Naive thymus-derived CD8-positive, alpha-beta T cell (primary cell): Measurements from ENCODE around the gene AKR1C2. TPM values are rescaled to one million over a fixed set of nuclear protein-coding genes. Genes with fewer than 3 reads are reported as not detected.
"Not testable (repeated sequence)": the region's sequence is repeated elsewhere in the genome, so short reads cannot be mapped to it uniquely, and the experiment has no call there.

ENCODE experiments used
- ATAC-seq, 2 donors: fragments of 150-1000 bp; cut with Tn5 transposase in 1 of 2; sonication (Bioruptor Pico), chemical (Tn5 transposase) in 1 of 2; 1 replicate in 1 of 2; 2 replicates in 1 of 2; pipeline ENCODE4 v1.10.0; 2021; ENCODE audit warnings: mild to moderate bottlenecking in 2 of 2, moderate library complexity in 2 of 2
- POLR2A ChIA-PET: fragments of 350-600 bp; sonication (Branson Sonifier 250); formaldehyde crosslinking; loops from one replicate; lab custom pipeline; 2021; ENCODE audit warnings: antibody characterized with exemption; lab: Charles Lee
- DNase-seq, 10 donors: peaks; one replicate each; pipeline versions ENCODE4 v3.0.0 to v3.0.0-alpha.2; 2020 to 2022
- H3K27ac Mint-ChIP-seq, 10 donors: one replicate each; pipeline ENCODE4 v1.8.0; 2020 to 2022; ENCODE audit warnings: mild to moderate bottlenecking in 10 of 10, mixed read lengths in 10 of 10, moderate library complexity in 4 of 10, inconsistent platforms in 1 of 10
- H3K27me3 Mint-ChIP-seq, 5 donors: one replicate each; pipeline ENCODE4 v1.8.0; 2021 to 2022; ENCODE audit warnings: mixed read lengths in 5 of 5
- H3K36me3 Mint-ChIP-seq, 3 donors: one replicate each; pipeline ENCODE4 v1.8.0; 2020 to 2022; ENCODE audit warnings: mixed read lengths in 3 of 3, mild to moderate bottlenecking in 2 of 3, inconsistent platforms in 1 of 3
- H3K4me1 Mint-ChIP-seq, 4 donors: one replicate each; pipeline ENCODE4 v1.8.0; 2021 to 2022; ENCODE audit warnings: mixed read lengths in 4 of 4
- H3K4me3 Mint-ChIP-seq, 10 donors: one replicate each; pipeline ENCODE4 v1.8.0; 2020 to 2022; ENCODE audit warnings: mild to moderate bottlenecking in 10 of 10, mixed read lengths in 10 of 10, moderate library complexity in 6 of 10, inconsistent platforms in 1 of 10
- H3K9me3 Mint-ChIP-seq, 9 donors: one replicate each; pipeline ENCODE4 v1.8.0; 2020 to 2022; ENCODE audit warnings: mixed read lengths in 9 of 9, mild to moderate bottlenecking in 3 of 9, inconsistent platforms in 1 of 9, moderate library complexity in 1 of 9
- polyA plus RNA-seq, 3 donors: library from polyadenylated mRNA; unstranded; fragments of 300-500 nt; fragmentation: Illumina TruSeq; gene quantifications; one replicate each; pipeline ENCODE4 v1.2.3, GENCODE V29; 2021
- total RNA-seq, 8 experiments: library from RNA in 2 of 8; stranded (reverse) in 2 of 8; gene quantifications; one replicate each; pipeline ENCODE4 v1.2.3 and lab custom pipeline; 2021 to 2026

Gene AKR1C2
- total and polyA plus RNA-seq, 5 experiments from 2014 or later: not detected

DNA sequence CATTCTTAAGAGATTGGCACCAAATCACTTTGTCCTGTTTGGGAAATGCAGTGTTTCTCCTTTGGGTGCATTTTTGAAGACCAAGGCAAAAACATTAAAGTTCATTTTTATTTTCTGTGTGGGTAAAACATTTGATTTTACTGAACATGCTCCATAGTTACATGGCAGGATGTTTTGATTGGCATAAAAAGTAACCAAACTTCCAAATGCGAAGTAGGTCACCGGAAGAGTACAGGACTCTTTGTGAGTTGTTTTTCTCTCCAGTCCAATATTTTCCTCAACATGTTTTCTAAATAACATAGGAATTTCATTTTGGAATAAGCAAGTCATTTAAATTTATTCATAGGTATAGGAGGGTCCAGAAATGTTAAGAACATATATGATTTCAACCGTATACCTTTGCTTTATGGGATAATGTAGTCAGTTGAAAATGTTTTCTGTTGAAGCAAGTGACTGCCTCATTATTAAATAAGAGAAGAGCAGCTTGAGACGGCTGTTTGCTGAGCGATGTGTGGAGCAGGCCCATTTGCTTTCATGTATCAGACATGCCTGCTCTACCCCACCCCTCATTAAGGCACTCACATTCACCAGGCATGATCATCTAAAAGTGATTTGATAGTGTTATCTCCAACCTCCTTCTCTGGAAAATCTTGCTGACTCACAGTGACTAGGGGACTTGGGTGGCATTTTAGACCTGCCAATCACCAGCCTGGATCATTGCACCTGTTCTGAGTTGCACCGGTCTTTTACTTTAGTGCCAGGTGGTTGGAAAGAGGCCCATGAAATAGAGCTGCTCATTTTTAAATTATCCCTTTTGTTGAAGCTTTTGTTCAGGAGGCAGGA, 16.3 kb upstream of the AKR1C2 start:
- H3K4me1 Mint-ChIP-seq, DNase-seq, H3K4me3 Mint-ChIP-seq, H3K9me3 Mint-ChIP-seq, POLR2A ChIA-PET, ATAC-seq, H3K36me3 Mint-ChIP-seq, H3K27ac Mint-ChIP-seq: not testable (repeated sequence)
- peaks cover 0 to 15% (median 0%) of the 10 kb centered on the region in 5 donors for H3K27me3 Mint-ChIP-seq

DNA sequence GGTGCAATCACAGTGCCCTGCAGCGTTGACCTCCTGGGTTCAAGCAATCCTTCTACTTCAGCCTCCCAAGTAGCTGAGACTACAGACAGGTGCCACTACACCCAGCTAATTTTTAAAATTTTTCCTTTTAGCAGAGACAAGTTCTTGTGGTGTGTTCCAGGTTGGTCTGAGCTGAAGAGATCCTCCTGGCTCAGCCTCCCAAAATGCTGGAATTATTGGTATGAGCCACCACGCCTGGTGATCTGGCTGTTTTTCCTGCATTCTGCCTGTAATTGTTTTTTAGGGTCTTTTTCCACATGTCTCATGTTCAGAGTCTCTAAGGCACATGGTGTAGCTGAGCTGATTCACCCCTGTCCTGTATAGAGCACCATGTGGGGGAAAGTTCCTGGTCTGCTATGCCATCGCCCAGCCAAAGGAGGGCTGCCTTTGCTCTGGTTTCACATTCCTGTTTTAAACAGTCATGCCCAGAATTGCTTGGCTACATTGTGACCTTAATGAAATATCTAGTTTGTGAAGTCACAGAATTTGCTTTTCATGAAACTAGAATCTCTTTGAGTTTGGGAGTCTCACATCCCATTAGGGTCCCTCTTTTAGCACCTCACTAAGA, 15.1 kb upstream of the AKR1C2 start:
- POLR2A ChIA-PET, H3K27ac Mint-ChIP-seq, DNase-seq, H3K36me3 Mint-ChIP-seq, H3K9me3 Mint-ChIP-seq, ATAC-seq, H3K4me1 Mint-ChIP-seq, H3K4me3 Mint-ChIP-seq: not testable (repeated sequence)
- H3K27me3 Mint-ChIP-seq: peaks cover 0 to 15% (median 0%) of the 10 kb centered on the region in 5 donors

DNA sequence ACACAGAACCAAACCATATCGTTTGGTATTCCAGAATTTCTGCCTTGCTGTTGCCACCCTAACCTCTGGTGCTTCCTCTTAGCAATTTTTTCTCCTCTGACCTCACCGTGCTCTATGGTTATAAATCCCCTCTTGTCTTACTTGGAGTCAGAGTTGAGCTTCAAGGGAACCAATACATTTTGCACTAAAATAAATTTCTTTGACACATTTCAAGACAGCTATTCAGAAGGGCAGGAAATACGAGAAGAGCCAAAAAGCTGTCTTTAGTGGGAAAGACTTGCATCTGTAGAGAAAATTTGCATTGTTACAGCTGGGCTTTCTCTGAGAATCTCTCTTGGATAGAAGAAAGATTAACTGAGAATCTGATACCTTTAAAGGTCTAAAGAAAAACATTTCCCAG, 14.5 kb upstream of the AKR1C2 start:
- DNase-seq: no peak

DNA sequence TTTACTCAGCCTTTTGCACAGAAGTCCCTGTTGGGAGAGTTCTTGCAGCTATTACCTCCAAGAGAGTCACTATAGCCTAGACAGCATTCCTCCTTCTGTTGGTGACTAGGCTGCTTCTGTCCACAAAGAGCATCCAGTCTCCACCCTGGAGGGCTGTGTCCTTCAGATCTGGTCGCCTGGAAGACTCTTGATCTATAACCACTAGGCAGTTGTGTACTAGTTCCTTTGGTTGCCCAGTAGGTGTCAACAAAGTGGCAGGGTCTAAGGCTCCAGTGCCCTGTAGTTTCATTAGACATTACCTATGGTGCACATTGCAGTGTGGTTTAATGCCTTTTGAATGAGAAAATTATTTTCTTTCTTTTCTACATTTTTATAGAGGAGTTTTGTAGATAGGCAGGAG, 11.3 kb upstream of the AKR1C2 start:
- no peaks in the 10 kb centered on the region for H3K36me3 Mint-ChIP-seq
- H3K4me1 Mint-ChIP-seq: no peaks in the 10 kb centered on the region
- DNase-seq (no peak), ATAC-seq (no peak)
- no peak overlapping the region for H3K4me3 Mint-ChIP-seq
- no peak overlapping the region for H3K27ac Mint-ChIP-seq
- H3K27me3 Mint-ChIP-seq: peaks cover 0 to 15% (median 0%) of the 10 kb centered on the region in 5 donors
- POLR2A ChIA-PET: no interaction called here
- no peaks in the 10 kb centered on the region for H3K9me3 Mint-ChIP-seq

More for the DNA sequence above, 14.5 kb upstream of the AKR1C2 start:
- H3K4me3 Mint-ChIP-seq: no peak overlapping the region
- no peaks in the 10 kb centered on the region for H3K36me3 Mint-ChIP-seq
- no peak overlapping the region for H3K27ac Mint-ChIP-seq
- POLR2A ChIA-PET: no interaction called here
- ATAC-seq: no peak
- no peaks in the 10 kb centered on the region for H3K4me1 Mint-ChIP-seq
- H3K9me3 Mint-ChIP-seq: no peaks in the 10 kb centered on the region
- peaks cover 0 to 15% (median 0%) of the 10 kb centered on the region in 5 donors for H3K27me3 Mint-ChIP-seq

DNA sequence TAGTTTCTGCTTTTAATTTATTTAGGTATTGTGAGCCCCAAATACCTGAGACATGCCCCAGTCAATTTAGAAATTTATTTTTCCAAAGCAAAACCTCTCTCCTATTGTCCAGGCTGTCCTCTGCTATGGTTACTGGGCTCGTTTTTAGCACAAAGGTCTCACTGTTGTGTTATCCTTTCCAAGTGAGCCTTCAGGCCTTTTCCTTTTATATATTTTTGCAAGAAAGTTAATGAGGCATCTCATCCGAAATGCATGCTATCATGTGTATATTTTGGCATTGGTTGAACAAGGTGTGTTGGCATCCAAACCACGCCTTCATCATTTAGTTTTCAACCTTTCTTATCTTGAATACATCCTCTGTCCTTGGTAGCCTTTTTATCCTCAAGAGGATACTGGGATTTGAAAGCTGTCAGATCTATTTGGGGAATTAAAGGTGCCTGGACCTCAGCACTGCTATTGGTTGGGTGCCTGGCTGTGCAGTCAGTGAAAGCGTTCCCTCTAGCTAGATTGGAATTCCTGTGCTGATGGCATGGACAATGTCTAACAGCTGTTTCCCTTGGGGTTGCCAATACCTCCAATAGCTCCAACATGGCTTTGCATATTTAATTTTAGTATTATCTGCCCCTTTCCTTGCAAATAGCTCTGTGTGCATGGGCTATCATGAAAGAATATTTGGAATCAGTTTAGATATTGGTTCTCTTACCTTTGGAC, 10.7 kb upstream of the AKR1C2 start:
- ATAC-seq, H3K4me3 Mint-ChIP-seq, DNase-seq, H3K4me1 Mint-ChIP-seq, H3K36me3 Mint-ChIP-seq, H3K27ac Mint-ChIP-seq, POLR2A ChIA-PET, H3K9me3 Mint-ChIP-seq: not testable (repeated sequence)
- H3K27me3 Mint-ChIP-seq: peaks cover 0 to 19% (median 0%) of the 10 kb centered on the region in 5 donors

DNA sequence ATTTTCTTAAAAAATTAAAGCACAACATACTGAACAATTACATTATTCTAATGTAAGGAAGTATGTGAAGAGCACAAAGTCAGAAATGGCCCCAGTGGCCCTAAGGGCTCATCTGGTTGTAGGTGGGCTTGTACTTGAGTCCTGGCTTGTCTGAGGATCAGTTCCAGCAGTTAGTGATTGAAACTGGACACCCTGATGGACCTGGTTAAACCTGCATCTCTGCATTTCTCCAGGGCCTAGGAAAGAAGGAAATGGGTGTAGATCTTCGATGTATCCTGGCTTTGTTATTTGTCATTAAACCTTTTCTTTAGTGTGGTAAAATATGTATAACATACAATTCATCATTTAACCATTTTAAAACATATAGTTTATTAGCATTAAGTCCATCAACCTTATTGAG, 9.7 kb upstream of the AKR1C2 start:
- H3K36me3 Mint-ChIP-seq: no peaks in the 10 kb centered on the region
- no peak for DNase-seq
- POLR2A ChIA-PET: no interaction called here
- H3K27me3 Mint-ChIP-seq: peaks cover 0 to 21% (median 0%) of the 10 kb centered on the region in 5 donors
- no peak for ATAC-seq
- no peaks in the 10 kb centered on the region for H3K4me1 Mint-ChIP-seq
- peaks cover 0 to 2% (median 0%) of the 10 kb centered on the region in 9 donors for H3K9me3 Mint-ChIP-seq
- no peak overlapping the region for H3K27ac Mint-ChIP-seq
- H3K4me3 Mint-ChIP-seq: no peak overlapping the region

DNA sequence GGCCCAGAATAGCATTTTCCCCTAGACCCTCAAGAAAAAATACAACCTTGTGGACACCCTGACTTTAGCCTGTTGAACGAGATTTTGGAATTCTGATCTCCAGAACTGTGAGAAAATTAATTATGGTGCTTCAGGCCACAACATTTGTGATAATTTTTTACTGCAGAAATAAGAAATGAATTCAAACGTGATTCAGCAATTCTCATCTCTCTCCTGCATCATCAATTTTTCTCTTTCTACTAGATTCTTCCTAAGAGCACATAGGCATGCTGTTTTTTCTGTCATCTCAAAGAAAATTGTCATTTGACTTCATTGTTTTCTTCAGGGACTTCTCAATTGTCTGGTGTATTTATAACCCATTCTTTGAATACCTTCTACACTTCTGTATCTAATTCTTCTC, 8.9 kb upstream of the AKR1C2 start:
- Mint-ChIP-seq H3K4me3 (no peak overlapping the region), H3K36me3 (no peaks in the 10 kb centered on the region), H3K27ac (no peak overlapping the region), H3K27me3 (peaks cover 0 to 22% (median 0%) of the 10 kb centered on the region in 5 donors), H3K9me3 (peaks cover 0 to 2% (median 0%) of the 10 kb centered on the region in 9 donors), H3K4me1 (no peaks in the 10 kb centered on the region)
- no peak for ATAC-seq
- DNase-seq: no peak
- POLR2A ChIA-PET: no interaction called here

DNA sequence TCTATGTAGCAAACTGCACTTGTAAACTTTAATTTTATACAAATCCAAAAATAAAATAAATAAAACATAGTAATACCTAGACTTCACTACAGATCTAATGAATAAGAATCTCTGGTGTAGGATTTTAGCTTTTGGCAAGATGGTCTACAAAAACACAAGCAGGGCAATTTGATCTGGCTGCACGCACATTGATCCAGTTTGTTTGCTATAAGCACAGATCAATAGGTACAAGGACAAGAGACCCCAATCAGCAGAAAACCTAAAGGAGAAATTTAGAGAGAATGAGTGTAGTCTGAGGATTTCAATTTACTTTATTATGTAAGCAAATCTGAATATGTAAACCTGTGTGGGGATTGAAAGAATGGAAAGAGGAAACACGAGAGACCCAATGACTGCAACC, 7.7 kb upstream of the AKR1C2 start:
- H3K36me3 Mint-ChIP-seq, H3K4me1 Mint-ChIP-seq, H3K9me3 Mint-ChIP-seq, H3K27ac Mint-ChIP-seq, H3K4me3 Mint-ChIP-seq, DNase-seq, ATAC-seq, POLR2A ChIA-PET: not testable (repeated sequence)
- peaks cover 0 to 17% (median 0%) of the 10 kb centered on the region in 5 donors for H3K27me3 Mint-ChIP-seq

DNA sequence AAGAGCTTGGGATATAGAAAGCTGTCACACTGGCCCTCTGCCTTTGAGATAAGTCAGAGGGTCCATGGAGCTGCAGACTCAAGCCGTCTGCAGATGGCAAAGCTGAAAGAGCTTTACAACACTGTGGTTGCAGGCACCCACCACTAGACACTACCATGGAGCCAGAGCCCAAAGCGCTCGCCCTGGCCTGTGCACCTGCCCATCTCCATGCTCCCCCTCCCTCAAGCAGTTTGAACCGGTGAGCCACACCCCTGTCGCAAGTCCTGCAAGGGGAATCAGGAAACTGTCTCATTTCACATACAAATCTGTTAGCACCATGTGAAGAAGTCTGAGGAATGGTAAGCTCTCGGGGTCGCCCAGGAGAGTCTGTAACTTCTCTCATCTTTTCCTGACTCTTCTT, 6.4 kb upstream of the AKR1C2 start:
- H3K27me3 Mint-ChIP-seq, H3K36me3 Mint-ChIP-seq, H3K4me1 Mint-ChIP-seq, ATAC-seq, DNase-seq, H3K4me3 Mint-ChIP-seq, POLR2A ChIA-PET: not testable (repeated sequence)
- H3K27ac Mint-ChIP-seq: peak overlapping the region in 1 of 10 donors; percentile 56
- H3K9me3 Mint-ChIP-seq: peaks cover 0 to 13% (median 5%) of the 10 kb centered on the region in 9 donors

DNA sequence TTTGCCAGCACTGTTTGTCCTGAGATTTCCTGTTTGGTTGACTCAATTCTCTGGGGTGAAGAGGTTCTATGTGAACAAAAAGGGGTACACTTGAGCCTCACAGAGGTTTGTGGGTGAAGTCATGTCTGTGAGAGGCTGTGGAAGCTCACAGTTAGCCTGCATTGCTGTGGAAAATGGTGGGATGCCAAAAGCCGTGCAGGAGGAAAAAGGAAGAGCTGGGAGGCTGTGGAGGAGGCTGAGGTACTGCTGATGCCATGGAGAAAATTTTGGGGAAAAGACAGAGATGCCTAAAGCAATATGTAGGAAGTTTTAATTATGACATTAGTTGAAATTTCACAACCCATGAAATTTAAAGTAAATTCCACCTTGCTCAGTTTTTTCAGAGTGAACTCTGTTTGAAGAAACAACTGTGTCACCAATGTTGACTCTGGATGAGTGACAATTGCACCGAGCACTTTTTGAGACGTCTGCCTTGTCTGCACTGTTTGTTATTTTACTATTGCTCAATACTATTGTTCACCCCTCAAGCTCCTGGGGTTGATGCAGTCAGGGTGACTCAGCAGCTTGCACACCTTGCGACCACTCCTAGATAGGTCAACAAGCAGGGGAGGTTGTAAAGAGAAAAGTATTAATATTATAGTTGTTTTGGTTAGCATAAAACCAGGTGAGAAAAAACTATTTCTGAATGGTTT, 5.3 kb upstream of the AKR1C2 start:
- H3K4me1 Mint-ChIP-seq, DNase-seq, H3K27ac Mint-ChIP-seq, ATAC-seq, H3K4me3 Mint-ChIP-seq, H3K27me3 Mint-ChIP-seq, H3K36me3 Mint-ChIP-seq, POLR2A ChIA-PET: not testable (repeated sequence)
- peaks cover 0 to 14% (median 5%) of the 10 kb centered on the region in 9 donors for H3K9me3 Mint-ChIP-seq

DNA sequence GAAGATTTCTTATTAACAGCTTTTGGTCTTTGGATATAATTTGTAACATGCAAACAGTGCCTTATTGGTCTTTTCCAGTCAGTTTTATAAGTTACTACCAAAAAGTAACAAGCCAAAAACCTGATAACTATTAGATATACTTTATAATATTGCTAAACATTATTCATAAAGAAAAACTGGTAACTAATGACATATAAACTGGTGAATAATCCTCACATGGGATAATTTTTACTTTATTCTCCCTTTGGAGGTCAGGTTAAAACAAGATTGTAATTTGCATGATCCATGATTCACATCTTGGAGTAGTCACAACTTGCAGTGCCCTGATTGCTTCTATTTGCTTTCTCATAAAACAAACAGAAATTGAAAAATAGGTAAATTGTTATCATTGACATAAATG, 844 bp upstream of the AKR1C2 start:
- ATAC-seq, H3K4me3 Mint-ChIP-seq, H3K36me3 Mint-ChIP-seq, DNase-seq, H3K4me1 Mint-ChIP-seq, POLR2A ChIA-PET, H3K27ac Mint-ChIP-seq: not testable (repeated sequence)
- H3K9me3 Mint-ChIP-seq: peaks cover 0 to 14% (median 5%) of the 10 kb centered on the region in 9 donors
- peaks cover 0 to 11% (median 1%) of the 10 kb centered on the region in 5 donors for H3K27me3 Mint-ChIP-seq

DNA sequence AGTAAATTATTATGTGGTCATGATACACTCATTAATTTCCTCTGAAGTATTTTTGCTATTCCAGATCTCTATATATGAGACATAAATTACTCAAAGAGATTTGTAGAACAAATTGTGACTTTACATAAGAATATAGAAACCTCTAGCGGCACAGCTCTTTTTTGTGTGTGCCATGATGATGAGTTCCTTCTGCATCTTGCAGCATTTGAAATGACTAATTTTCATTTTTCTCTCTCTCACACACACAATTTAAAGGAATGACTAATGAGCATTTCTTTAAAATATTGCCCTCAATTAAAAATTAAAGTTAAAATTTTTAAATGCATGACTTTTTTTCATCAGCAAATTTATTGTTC, 351 bp upstream of the AKR1C2 start:
- H3K36me3 Mint-ChIP-seq, H3K4me3 Mint-ChIP-seq, ATAC-seq, DNase-seq, H3K4me1 Mint-ChIP-seq, H3K27me3 Mint-ChIP-seq, POLR2A ChIA-PET, H3K27ac Mint-ChIP-seq: not testable (repeated sequence)
- H3K9me3 Mint-ChIP-seq: peaks cover 0 to 14% (median 5%) of the 10 kb centered on the region in 9 donors
